Bronchial smooth muscle cell (primary cell): Measurements from ENCODE around the gene LOX. TPM values are rescaled to one million over a fixed set of nuclear protein-coding genes. Genes with fewer than 3 reads are reported as not detected.

Experiments used
- total RNA-seq: library from RNA; depleted of rRNA; stranded (reverse); fragments of >200 nt; gene quantifications from 2 replicates; pipeline ENCODE4 v1.2.1, GENCODE V29; 2014

LOX gene
- total RNA-seq, result 20.0 and 38.6 TPM in 2 replicates

DNA sequence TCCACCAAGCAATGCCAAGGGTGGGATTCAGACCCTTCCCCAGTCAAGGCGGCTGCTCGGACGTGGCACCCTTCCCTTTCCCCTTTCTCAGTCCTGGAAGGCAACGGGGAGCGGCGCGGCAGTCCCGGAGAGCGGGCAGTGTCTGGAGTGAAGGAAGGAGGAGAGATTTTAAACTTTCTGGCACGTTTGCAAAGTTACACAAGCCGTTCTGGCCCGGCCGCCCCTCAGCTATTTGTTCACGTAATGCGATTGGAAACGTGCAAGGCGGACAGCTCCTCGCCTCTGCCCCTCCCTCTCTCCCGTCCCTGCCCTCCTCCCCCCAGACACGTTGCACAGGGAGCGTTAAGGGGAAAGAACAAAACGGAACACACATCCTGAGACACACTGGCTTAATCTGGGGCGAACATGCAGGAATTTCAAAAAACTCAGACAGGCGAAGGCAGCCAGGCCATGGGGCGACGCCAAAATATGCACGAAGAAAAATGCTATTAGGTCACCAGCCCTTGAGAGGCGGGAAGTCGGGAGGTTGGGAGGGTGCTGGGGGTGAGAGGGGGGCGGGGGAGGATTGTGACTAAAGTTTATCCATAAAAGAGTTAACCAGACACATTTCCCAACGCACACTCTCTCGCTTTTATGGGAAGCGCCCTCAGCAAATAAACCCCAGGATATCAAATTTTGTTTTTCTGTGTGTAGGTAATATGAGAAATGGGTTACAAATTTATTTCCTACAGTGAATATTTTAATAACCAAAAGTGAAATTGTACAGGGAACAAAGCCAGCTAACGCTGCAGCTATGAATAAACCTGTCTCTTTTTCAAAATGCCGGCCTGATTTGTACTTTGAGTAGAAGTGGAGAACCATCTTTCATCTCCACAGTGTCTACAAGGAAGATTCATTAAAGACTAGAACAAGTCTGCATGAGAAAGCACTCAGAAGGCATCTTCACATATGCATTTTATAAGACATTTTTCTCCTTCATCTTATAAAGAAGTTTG is at the start of gene LOX:
LOX (minus strand) TSS at position 144 of the 995 bp plus-strand sequence. CDS start 274 bp downstream, outside the sequence.

Other genes starting within 250 kb of the LOX start
- not detected in 2 replicates for gene FTMT, start 226.4 kb downstream of the LOX start, total RNA-seq
- gene SRFBP1, start 116.3 kb downstream of the LOX start, total RNA-seq, result 8.2 and 11.2 TPM in 2 replicates
- 0.09 and 0.16 TPM in 2 replicates for gene ZNF474, start 51.3 kb upstream of the LOX start, total RNA-seq
- 0.09 and 0.16 TPM in 2 replicates for gene SNCAIP, start 234.0 kb upstream of the LOX start, total RNA-seq